Mucosa of gallbladder (tissue), 1 donor: ENCODE measurements around the gene SERPINB5. TPM values are rescaled to one million over a fixed set of nuclear protein-coding genes. Genes with fewer than 3 reads are reported as not detected.

Experiments
- DNase-seq: peaks from one replicate; pipeline ENCODE4 v3.0.0-alpha.2; 2020; ENCODE audit warnings: low spot score
- total RNA-seq: library from RNA; stranded (reverse); gene quantifications from one replicate; pipeline ENCODE4 v1.2.1, GENCODE V29; 2021
- donor health status: DM: no; HTN: no; CAD: no.

SERPINB5 gene
- total RNA-seq, 1 donor from 2014 or later: 0.14 TPM

GRCh38 chr18:63468575-63468974 lies 8.2 kb upstream of the SERPINB5 start:
- no peak for DNase-seq

DNA sequence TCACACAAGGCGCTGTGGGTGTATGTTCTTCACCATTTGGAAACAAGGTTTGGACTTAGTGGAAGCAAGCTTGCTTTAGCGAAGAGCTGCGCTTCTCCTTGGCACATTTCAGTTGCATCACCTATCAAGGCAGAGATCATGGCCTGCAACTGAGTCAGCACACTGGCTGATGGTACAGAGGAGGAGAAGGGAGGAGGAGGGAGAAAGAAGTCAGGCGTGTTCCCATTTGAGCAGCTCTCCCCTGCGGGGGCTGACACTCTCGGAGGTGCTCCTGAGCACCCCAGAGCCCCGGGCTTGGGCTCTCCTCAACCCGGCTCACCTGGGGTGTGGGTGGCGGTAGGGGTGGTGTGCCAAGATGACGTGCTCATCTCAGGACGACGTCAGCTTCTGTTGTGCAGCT lies 6.0 kb upstream of the SERPINB5 start:
- no peak for DNase-seq

DNA sequence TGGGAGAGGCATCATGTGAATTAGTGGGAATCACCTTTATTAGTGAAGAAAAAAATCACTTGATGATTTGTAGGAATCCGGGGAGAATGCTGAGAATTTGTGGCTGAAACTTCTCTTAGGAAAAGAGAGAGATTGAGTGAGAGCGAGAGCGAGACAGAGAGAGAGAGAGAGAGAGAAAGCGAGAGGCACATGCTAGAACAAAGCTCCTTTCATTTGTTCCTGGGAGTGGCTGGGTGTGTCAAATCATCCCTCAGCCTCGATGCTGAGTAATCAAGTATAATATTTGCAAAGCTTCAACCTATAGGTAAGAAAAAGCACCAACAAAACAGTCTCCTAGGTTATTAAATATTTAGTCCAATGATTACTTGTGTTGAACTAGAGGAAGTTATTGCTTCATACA lies 4.4 kb upstream of the SERPINB5 start:
- DNase-seq: peak; percentile 23

- no peak for DNase-seq
These were observed 442 bp downstream of the SERPINB5 start for GRCh38 chr18:63477200-63477599.

DNA sequence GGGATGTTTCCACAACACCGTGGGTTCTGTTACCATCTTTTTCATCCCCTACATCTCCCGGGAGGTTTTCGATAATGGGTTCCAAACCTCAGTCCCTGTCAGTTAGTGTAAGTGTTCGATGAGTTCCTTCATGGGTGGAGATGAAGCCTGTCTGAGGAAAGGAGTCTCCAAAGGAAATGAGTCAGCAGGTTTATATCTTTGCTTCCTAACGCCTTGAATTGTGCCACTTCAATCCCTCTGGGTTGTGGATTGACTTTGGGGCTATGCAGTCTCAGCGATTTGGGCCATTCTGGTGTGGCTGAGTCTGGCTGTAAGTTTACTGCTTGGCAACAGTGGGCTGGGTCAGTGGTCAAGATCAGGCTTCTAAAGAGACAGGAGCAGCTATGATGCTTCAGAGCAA lies 1.2 kb downstream of the SERPINB5 start:
- no peak for DNase-seq

- no peak for DNase-seq
These were observed 3.1 kb downstream of the SERPINB5 start for GRCh38 chr18:63479826-63480225.

DNA sequence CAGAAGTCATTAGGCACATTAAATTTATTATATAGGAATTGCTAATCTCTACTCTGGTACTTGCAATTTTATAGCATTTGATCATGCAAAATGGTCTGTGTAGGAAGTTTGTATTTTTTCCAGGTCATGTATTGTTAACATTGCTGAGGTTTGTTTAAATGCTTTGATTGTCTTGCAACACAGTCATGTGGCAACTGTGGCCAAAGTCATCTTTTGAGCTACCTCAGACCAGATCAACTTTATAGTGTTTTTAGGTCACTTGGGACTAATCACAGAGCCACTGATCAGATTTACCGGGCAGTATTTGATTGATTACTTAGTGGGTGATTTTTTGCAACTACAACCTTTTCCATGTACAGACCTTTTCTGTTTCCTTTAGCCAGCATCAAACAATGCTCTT lies 3.7 kb downstream of the SERPINB5 start:
- no peak for DNase-seq

- DNase-seq: no peak
These were observed 4.2 kb downstream of the SERPINB5 start for GRCh38 chr18:63480915-63481314.

DNA sequence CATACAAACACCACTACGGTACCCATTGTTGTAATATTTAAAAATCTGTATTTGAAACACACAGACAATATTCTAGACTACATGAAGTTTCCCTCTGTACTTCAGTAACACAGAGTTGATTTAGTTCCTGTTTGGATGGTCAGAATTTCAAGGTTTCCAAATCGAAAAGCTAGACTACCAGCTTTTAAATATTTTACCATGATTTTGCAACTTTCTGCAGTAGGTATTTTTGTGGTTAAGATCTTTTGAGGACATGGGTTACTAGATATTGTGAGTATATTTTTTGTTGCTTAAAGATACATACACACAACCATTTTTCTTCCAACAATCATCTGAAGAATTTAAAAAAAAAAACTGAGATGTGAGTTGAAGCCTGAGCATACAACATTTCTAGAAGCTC lies 10.9 kb downstream of the SERPINB5 start:
- no peak for DNase-seq

DNA sequence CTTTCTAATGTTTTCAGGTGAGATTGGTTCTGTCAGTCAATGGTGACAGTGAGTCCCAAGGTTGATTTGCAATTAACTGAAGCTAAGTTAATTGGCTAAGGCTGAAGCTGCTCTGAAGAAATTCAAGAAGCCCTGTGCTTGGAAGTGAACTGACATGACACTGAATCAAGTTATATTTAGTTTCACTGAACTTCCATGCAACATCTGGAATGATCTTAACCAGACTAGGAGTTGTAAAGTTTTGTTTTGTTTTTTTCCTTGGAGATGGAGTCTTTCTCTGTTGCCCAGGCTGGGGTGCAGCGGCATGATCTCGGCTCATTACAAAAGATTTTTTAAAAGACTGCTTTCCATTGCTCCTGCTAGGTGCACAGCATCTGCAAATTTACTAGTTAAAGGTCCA lies 11.4 kb downstream of the SERPINB5 start:
- no peak for DNase-seq

- no peak for DNase-seq
These were observed 16.1 kb downstream of the SERPINB5 start for GRCh38 chr18:63492851-63493250.

- no peak for DNase-seq
These were observed 18.9 kb downstream of the SERPINB5 start for GRCh38 chr18:63495675-63496074.

DNA sequence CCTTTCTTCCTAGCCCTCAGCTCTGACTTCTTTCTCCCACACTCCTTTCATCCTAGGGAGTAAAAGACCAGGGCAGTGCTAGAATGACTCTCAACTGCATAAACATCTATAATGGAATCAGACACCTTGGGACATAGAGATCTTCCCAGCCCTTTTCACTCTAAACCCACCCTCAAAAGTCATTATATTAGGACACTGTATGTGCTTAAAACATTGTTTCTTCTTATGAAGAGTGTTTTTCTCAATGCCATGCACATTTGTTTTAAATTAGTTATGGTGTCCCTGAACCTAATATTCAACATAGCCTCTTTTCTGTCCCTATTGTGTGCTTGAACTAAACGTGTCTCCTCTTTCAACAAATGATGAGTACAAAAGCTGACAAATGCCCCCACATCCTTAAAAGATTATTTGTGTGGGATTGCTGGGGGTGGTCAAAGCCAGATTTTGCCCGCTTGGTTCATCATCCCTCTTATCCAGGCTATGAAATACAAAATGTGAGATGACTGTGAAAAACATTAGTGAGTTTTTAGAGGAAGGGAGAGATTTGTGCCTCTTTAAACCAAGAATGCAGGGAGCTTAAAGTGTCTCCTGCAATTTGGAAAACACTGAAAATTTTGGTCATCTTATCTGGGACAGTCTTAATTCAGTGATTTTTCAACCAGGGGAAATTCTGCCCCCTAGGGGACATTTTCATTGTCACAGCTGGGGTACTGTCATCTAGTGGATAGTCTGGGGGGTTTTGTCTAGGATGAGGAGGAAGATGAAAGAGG lies 29.0 kb downstream of the SERPINB5 start:
- DNase-seq: no peak

GRCh38 chr18:63506336-63506646 lies 29.5 kb downstream of the SERPINB5 start:
- DNase-seq: no peak

DNA sequence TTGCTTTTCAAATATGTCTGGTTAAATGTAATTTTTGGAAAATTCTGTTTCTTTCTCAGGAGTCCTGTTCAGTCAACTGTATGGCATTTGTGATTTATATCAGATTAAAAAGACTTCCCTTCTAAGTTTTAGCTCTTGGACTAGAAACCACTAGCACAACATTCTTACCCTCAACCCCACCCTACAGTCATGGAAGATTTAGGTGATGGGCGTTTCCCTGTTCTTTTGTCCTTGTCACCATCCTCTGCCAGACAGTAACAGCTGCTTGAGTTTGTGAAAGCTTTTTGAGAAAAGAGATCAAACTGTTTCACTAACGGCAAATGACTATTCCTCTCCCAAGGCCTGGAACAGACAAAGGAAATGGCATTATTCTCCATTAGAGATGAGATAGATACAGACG lies 31.8 kb downstream of the SERPINB5 start:
- no peak for DNase-seq

GRCh38 chr18:63511285-63511684 lies 34.5 kb downstream of the SERPINB5 start:
- DNase-seq: peak; percentile 13

DNA sequence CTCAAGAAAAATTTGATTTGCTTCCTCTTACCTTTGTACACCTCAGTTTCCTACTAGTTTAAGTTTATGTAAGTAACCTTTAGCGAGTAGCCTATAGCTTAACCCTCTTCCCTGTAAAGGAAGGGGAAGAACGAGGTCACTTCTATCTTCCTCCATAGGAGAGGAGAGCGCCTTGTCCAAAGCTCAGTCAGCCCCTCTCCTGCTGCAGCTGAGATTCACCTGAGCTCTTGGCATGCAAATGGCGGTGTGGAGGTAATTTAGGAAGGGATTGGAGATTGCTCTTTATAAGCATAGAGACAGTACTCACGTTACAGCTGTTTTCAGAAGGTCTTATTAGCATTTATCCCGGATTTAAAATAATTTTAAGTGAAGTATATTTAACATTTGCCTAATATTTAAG lies 37.6 kb downstream of the SERPINB5 start:
- no peak for DNase-seq

DNA sequence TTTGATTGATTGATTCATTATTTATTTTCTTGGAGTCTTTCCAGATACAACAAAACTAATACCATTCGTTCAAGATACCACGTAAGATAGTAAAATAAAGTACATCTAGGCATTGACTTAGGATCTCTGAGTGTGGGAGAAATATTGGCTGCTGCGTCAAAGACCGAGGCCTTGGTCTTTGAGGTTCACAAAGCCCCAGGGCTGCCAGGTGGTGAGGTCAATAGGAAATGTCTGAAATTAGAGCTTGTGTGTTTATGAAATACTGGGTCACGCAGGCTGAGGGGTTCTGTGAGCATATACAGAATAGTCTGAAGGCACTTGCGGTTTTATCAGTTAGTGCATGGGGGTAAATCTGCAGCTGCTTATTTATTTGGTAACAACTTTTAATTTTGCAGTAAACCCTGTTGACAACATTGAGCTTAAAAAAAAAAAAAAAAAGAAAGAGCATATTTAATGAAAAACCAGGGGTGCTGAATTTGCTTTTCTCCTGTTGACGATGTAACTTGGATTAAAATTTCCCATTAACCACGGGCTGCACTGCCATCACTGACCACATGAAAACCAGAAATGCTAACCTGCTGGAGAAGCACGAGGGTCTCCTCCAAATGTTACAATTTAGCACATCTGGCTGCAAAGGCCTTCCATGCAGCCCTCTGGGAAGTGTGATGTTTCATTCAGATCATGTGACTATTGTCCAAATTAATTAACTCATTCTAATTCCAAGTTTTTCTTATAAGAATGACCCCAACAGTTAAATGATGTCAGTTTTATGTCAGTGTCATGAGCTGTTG lies 38.3 kb downstream of the SERPINB5 start:
- no peak for DNase-seq

GRCh38 chr18:63515801-63516200 lies 39.0 kb downstream of the SERPINB5 start:
- DNase-seq: no peak

DNA sequence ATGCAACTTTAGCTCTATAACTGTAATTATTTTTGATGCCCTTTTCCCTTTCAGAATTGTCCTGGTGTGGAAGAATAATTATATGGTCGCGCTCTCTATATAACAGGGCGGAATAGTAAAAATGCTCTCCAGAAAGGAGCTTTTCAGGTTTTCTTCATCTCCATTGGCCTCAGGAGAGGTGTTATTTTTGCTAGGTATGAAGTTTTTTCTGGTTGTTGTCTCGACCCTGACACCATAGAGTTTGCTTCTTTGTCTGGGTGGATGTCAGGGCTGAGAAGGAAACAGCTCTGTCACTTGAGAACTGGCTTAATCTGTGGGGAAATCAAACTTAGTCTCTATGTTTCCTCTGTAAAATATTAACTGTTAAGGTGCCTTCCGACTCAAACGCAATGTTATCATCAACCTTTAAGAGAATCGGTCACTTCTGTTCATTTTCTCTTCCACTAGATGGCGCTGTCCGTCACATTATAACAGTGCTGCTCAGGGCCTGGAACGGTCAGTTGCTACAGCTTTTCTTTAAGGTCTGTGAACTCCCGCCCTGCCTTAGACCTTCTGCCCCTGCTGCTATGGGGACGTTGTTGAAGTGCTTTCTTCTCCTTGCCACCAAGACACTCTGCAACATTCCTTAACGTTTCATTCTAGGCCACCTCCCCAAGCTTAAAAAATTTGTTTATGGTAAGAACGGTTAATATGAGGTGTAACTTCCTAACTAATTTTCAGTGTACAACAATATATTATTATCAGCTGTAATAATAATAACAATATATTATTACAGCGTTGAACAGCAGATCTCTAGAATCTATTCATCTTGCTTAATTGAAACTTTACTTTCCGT lies 41.6 kb downstream of the SERPINB5 start:
- peak; percentile 66 for DNase-seq

DNA sequence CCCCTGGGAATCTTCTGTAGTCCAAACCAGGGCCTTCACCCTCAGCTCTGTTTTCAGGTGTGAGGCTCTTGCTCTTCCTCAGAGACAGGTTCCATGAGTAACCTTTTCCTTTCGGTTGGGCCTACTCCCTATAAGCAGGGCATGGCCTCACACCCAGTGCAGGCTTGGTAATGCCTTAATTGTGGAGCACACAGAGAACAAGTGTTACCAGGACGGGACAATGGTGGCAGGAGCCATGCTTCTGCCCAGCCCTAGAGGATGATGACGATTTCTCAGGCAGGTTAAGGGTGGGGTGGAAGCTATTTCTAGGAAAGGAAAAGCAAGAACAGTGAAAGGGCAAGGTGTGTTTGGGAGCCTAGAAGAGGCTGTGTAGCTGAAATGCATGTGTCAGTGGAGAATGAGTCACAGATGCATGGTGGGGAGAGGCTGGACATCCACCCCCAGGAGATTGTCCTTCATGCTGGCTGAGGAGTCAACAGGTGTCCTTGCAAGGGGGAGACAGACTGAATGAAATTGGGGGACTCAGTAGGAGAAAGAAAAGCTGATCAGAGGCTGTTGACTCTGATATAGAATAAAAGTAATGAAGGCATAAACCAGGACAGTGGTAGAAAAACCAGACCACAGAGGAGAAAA lies 43.4 kb downstream of the SERPINB5 start:
- DNase-seq: no peak

DNA sequence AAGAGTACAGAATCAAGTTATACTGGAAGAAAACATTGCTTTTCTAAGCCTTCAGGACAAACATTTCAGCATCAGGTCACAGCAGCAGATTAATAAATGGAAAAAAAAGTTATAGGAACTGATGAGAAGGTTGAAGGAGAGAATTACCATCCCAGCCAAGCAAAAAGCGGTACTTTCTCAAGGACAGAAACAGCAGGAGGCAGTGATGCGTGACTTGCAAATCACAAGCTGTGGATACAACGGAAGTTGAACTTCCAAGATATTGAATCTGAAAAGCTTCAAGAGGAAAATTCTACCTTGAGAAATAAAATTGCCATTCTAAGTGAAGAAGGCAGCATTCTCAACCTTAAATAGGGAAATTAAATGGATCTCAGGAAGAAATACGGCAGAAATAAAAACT lies 46.9 kb downstream of the SERPINB5 start:
- DNase-seq: no peak
